ENCODE measurements around the gene IGSF22.

DNA sequence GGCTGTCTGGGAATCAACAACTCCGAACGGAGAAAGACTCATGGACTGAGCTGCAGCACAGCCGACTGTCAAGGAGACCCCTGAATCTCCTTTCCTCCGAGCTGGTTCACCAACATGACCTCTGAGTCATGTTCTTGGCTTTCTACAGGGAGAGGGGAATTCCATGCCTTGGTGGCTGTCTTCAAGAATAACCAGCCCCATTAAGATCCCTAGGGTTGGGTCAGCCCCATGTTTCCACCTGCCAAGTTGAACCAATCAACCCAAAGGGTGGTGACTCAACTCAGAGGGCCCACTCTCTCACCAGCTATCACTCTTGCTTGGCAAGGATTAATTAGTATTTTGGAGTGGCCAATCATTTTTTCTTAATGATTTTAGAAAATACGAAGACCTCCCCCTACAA lies 28.3 kb upstream of the IGSF22 start:
- TF ChIP-seq POLR2A (IDR thresholded peaks at IDR 0.05) = no peak
- TF ChIP-seq, protein P1, sequence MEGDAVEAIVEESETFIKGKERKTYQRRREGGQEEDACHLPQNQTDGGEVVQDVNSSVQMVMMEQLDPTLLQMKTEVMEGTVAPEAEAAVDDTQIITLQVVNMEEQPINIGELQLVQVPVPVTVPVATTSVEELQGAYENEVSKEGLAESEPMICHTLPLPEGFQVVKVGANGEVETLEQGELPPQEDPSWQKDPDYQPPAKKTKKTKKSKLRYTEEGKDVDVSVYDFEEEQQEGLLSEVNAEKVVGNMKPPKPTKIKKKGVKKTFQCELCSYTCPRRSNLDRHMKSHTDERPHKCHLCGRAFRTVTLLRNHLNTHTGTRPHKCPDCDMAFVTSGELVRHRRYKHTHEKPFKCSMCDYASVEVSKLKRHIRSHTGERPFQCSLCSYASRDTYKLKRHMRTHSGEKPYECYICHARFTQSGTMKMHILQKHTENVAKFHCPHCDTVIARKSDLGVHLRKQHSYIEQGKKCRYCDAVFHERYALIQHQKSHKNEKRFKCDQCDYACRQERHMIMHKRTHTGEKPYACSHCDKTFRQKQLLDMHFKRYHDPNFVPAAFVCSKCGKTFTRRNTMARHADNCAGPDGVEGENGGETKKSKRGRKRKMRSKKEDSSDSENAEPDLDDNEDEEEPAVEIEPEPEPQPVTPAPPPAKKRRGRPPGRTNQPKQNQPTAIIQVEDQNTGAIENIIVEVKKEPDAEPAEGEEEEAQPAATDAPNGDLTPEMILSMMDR (IDR thresholded peaks at IDR 0.05) = no peak
